K562 (cell line): ENCODE results near the gene METRN. TPM values are rescaled to one million over a fixed set of nuclear protein-coding genes. Genes with fewer than 3 reads are reported as not detected.

Experiments
- CTCFL ChIP-seq: IDR thresholded peaks from 2 replicates; pipeline ENCODE4 v1.6.1; 2011; ENCODE audit warnings: borderline replicate concordance, low read depth, mild to moderate bottlenecking, moderate library complexity, low read length; ENCODE audit not compliant: insufficient read depth, poor library complexity, severe bottlenecking
- FOSL1 ChIP-seq: fragments of 200-800 bp; sonication (Bioruptor generic); conservative IDR thresholded peaks from 2 replicates; pipeline ENCODE4 v1.6.1; 2016; ENCODE audit warnings: missing genetic modification characterization, missing compliant biosample characterization
- GTF2F1 ChIP-seq: IDR thresholded peaks from 2 replicates; pipeline ENCODE4 v1.6.1; 2011; ENCODE audit warnings: low read depth, low read length, improper control_type of control experiment
- JUN ChIP-seq, 2 experiments: sonication (generic) in 1 of 2; formaldehyde crosslinking in 1 of 2; IDR thresholded peaks; 2 replicates each; pipeline versions ENCODE4 v1.6.1 to v1.8.0; 2012 to 2022; ENCODE audit warnings: borderline replicate concordance in 2 of 2, mild to moderate bottlenecking in 2 of 2, improper control_type of control experiment in 1 of 2, low read depth in 1 of 2, low read length in 1 of 2, missing genetic modification reagents in 1 of 2
- KLF1 ChIP-seq: fragments of 450-650 bp; IDR thresholded peaks from 2 replicates; pipeline ENCODE4 v1.6.1; 2016; ENCODE audit warnings: missing genetic modification characterization, missing compliant biosample characterization
- MBD2 ChIP-seq: sonication (generic); IDR thresholded peaks from 2 replicates; pipeline ENCODE4 v1.6.1; 2016; ENCODE audit warnings: low read depth, borderline replicate concordance
- NEUROD1 ChIP-seq: fragments of 150-350 bp; IDR thresholded peaks from 2 replicates; pipeline ENCODE4 v1.6.1; 2014; ENCODE audit warnings: borderline replicate concordance, low read length, low read depth; ENCODE audit not compliant: partially characterized antibody
- SAFB ChIP-seq: fragments of 200-400 bp; formaldehyde crosslinking; IDR thresholded peaks from 2 replicates; pipeline ENCODE4 v1.6.1; 2017; ENCODE audit warnings: low read depth, low read length, borderline replicate concordance
- WHSC1 ChIP-seq: IDR thresholded peaks from one replicate; pipeline ENCODE4 v1.6.1; 2012; ENCODE audit warnings: low read length, control low read depth, inconsistent platforms
- ZEB2 ChIP-seq: fragments of 450-650 bp; IDR thresholded peaks from 2 replicates; pipeline ENCODE4 v1.6.1; 2016
- ZNF609 ChIP-seq: sonication (generic); formaldehyde crosslinking; IDR thresholded peaks from 2 replicates; pipeline ENCODE4 v1.8.1; 2023; ENCODE audit warnings: missing genetic modification reagents, mild to moderate bottlenecking, borderline replicate concordance
- polyA plus RNA-seq, 8 experiments: library from polyadenylated mRNA; depleted of rRNA in 4 of 8; stranded (reverse) in 5 of 8; unstranded in 3 of 8; fragments of >200 nt; fragmentation: Nextera tagmentation in 2 of 8; fragmentation: Illumina TruSeq in 1 of 8; extraction: Ambion mirVana in 2 of 8; extraction: Trizol in 1 of 8; gene quantifications; 2 replicates each; pipeline versions ENCODE4 v1.2.1 to v1.2.3, GENCODE V29; 2011 to 2014; ENCODE audit warnings: inconsistent platforms in 1 of 8, missing spikeins in 1 of 8
- total RNA-seq, 7 experiments: library from RNA; depleted of rRNA in 6 of 7; stranded (reverse); fragments of >200 nt in 6 of 7; fragmentation: Illumina TruSeq in 2 of 7; extraction: Trizol in 2 of 7; gene quantifications; 2 replicates each; pipeline versions ENCODE4 v1.2.1 to v1.2.3, GENCODE V29; 2011 to 2021; ENCODE audit warnings: low replicate concordance in 1 of 7

Gene METRN
- total and polyA plus RNA-seq, 9 of the 15 experiments (the other 6 are each of a cell fraction or from before 2014, with no cell fraction given): 0.20 to 89.8 (median 15.4) TPM

GRCh38 chr16:709566-710499, 5.1 kb upstream of the METRN start (continued):
- TF ChIP-seq GTF2F1 (no peak), KLF1 (tag) (no peak), SAFB (no peak), MBD2 (peak; percentile 93), ZEB2 (no peak), FOSL1 (peak; percentile 42; the same call in 1 of the 2 replicates), CTCFL (no peak), JUN (IDR thresholded peaks at IDR 0.05; ENCODE audit: borderline replicate concordance, low read depth, low read length) (peak; percentile 36; the same call in 1 of the 2 replicates), JUN (CRISPR knock-in tag; IDR thresholded peaks at IDR 0.05; ENCODE audit: borderline replicate concordance) (no peak), ZNF609 (CRISPR knock-in tag) (no peak), WHSC1 (no peak), NEUROD1 (peak; percentile 100)
